SK-N-SH treated with all-trans-retinoic acid at 6 μM for 48 hours (cell line): ENCODE results near the gene UST.

ENCODE experiments used
- ATAC-seq: fragments of 200-7000 bp; cut with Tn5 transposase; 3 replicates; pipeline ENCODE4 v1.9.1; 2020; ENCODE audit warnings: mild to moderate bottlenecking, moderate library complexity
- BACH2 ChIP-seq: fragments of 250-450 bp; sonication (Bioruptor Pico); IDR thresholded peaks from 2 replicates; pipeline ENCODE4 v1.9.0; 2021; ENCODE audit warnings: mild to moderate bottlenecking, borderline replicate concordance
- CREB5 ChIP-seq: fragments of 250-450 bp; sonication (Bioruptor Pico); IDR thresholded peaks from 2 replicates; pipeline ENCODE4 v1.5.1; 2020; ENCODE audit warnings: low read depth, mild to moderate bottlenecking, moderate library complexity
- CSRNP3 ChIP-seq: fragments of 250-450 bp; sonication (Bioruptor Pico); IDR thresholded peaks from 2 replicates; pipeline ENCODE4 v1.5.1; 2021; ENCODE audit warnings: mild to moderate bottlenecking, moderate library complexity
- ESRRG ChIP-seq: fragments of 250-450 bp; sonication (Bioruptor Pico); IDR thresholded peaks from 2 replicates; pipeline ENCODE4 v1.6.1; 2021; ENCODE audit warnings: mild to moderate bottlenecking
- ISL1 ChIP-seq: fragments of 250-450 bp; sonication (Bioruptor Pico); IDR thresholded peaks from 2 replicates; pipeline ENCODE4 v2.1.2; 2022; ENCODE audit warnings: mild to moderate bottlenecking, moderate library complexity
- OSR1 ChIP-seq: fragments of 250-450 bp; sonication (Bioruptor Pico); IDR thresholded peaks from 2 replicates; pipeline ENCODE4 v1.8.0; 2022; ENCODE audit warnings: moderate library complexity, mild to moderate bottlenecking, inconsistent platforms
- PATZ1 ChIP-seq: fragments of 250-450 bp; sonication (Bioruptor Pico); IDR thresholded peaks from 2 replicates; pipeline ENCODE4 v1.8.0; 2020; ENCODE audit warnings: mild to moderate bottlenecking, moderate library complexity, borderline replicate concordance
- POU6F1 ChIP-seq: fragments of 250-450 bp; sonication (Bioruptor Pico); IDR thresholded peaks from 2 replicates; pipeline ENCODE4 v1.8.0; 2021; ENCODE audit warnings: low read depth, mild to moderate bottlenecking, moderate library complexity, borderline replicate concordance
- PPARA ChIP-seq: fragments of 250-450 bp; sonication (Bioruptor Pico); IDR thresholded peaks from 2 replicates; pipeline ENCODE4 v1.5.0; 2020; ENCODE audit warnings: mild to moderate bottlenecking, borderline replicate concordance
- RARB ChIP-seq: fragments of 250-450 bp; sonication (Bioruptor Pico); IDR thresholded peaks from 2 replicates; pipeline ENCODE4 v1.8.0; 2021; ENCODE audit warnings: mild to moderate bottlenecking, moderate library complexity
- TCF4 ChIP-seq: fragments of 250-450 bp; sonication (Bioruptor Pico); IDR thresholded peaks from 2 replicates; pipeline ENCODE4 v1.8.0; 2021; ENCODE audit warnings: mild to moderate bottlenecking, moderate library complexity, borderline replicate concordance
- TOX ChIP-seq: fragments of 250-450 bp; sonication (Bioruptor Pico); IDR thresholded peaks from 2 replicates; pipeline ENCODE4 v1.8.0; 2021; ENCODE audit warnings: mild to moderate bottlenecking, moderate library complexity, borderline replicate concordance
- TSHZ2 ChIP-seq: fragments of 250-450 bp; sonication (Bioruptor Pico); IDR thresholded peaks from 2 replicates; pipeline ENCODE4 v1.5.0; 2020; ENCODE audit warnings: mild to moderate bottlenecking, moderate library complexity
- ZC3H10 ChIP-seq: fragments of 250-450 bp; sonication (Bioruptor Pico); IDR thresholded peaks from 2 replicates; pipeline ENCODE4 v1.5.1; 2021; ENCODE audit warnings: mild to moderate bottlenecking, moderate library complexity
- ZFP3 ChIP-seq: fragments of 250-450 bp; sonication (Bioruptor Pico); IDR thresholded peaks from 2 replicates; pipeline ENCODE4 v1.5.0; 2020; ENCODE audit warnings: mild to moderate bottlenecking, moderate library complexity
- ZNF565 ChIP-seq: fragments of 450-650 bp; formaldehyde crosslinking; conservative IDR thresholded peaks from 2 replicates; pipeline ENCODE4 v1.5.0; 2020; ENCODE audit warnings: low read depth, mild to moderate bottlenecking, moderate library complexity
- ZNF70 ChIP-seq: fragments of 450-650 bp; formaldehyde crosslinking; IDR thresholded peaks from 2 replicates; pipeline ENCODE4 v1.5.0; 2020; ENCODE audit warnings: mild to moderate bottlenecking, moderate library complexity
- ZNF8 ChIP-seq: fragments of 450-650 bp; formaldehyde crosslinking; IDR thresholded peaks from 2 replicates; pipeline ENCODE4 v1.5.0; 2020; ENCODE audit warnings: mild to moderate bottlenecking, moderate library complexity

Gene UST

GRCh38 chr6:148814082-148814790 is 67.4 kb downstream of the UST start (continued):
- TF ChIP-seq TSHZ2 (CRISPR knock-in tag) = no peak
- no peak for TF ChIP-seq PPARA

- no peak for ATAC-seq
- TF ChIP-seq TOX (CRISPR knock-in tag) = no peak
- TF ChIP-seq CSRNP3 (CRISPR knock-in tag) = no peak
- no peak for TF ChIP-seq ZFP3 (CRISPR knock-in tag)
- peak; percentile 73 for TF ChIP-seq ZNF8 (CRISPR knock-in tag)
- TF ChIP-seq ESRRG = no peak
- TF ChIP-seq ZNF565 = no peak
- TF ChIP-seq CREB5 (CRISPR knock-in tag) = no peak
- no peak for TF ChIP-seq ZNF70
- no peak for TF ChIP-seq TCF4
Observed at GRCh38 chr6:148814869-148815268, 68.0 kb downstream of the UST start.

- ATAC-seq = no peak
- TF ChIP-seq BACH2 (CRISPR knock-in tag) (no peak), TOX (CRISPR knock-in tag) (no peak), ZC3H10 (CRISPR knock-in tag) (no peak), ZFP3 (CRISPR knock-in tag) (no peak), CSRNP3 (CRISPR knock-in tag) (no peak), PPARA (no peak), POU6F1 (CRISPR knock-in tag) (no peak), ISL1 (CRISPR knock-in tag) (no peak), RARB (CRISPR knock-in tag) (no peak), OSR1 (CRISPR knock-in tag) (no peak), ZNF565 (no peak), ESRRG (no peak)
- TF ChIP-seq, all 23 proteins: peak for 0
Observed at GRCh38 chr6:148816117-148816516, 69.3 kb downstream of the UST start.

GRCh38 chr6:148817689-148818088 is 70.9 kb downstream of the UST start:
- no peak for ATAC-seq
- TF ChIP-seq POU6F1 (CRISPR knock-in tag) = no peak
- no peak for TF ChIP-seq ISL1 (CRISPR knock-in tag)
- TF ChIP-seq TSHZ2 (CRISPR knock-in tag) = no peak
- no peak for TF ChIP-seq PATZ1 (CRISPR knock-in tag)
- TF ChIP-seq ZNF70 = no peak
- no peak for TF ChIP-seq CREB5 (CRISPR knock-in tag)
- TF ChIP-seq ZNF8 (CRISPR knock-in tag) = no peak
